RWPE2 (cell line): ENCODE measurements around the gene NRXN2.

Source experiments
- ATAC-seq: fragments of 200-7000 bp; cut with Tn5 transposase; 3 replicates; pipeline ENCODE4 v1.9.1; 2021; ENCODE audit warnings: low read depth
- DNase-seq: peaks from one replicate; pipeline ENCODE4 v3.0.0-alpha.2; 2020; ENCODE audit warnings: low spot score
- H3K27ac ChIP-seq: fragments of 450-650 bp; 2 replicates; pipeline ENCODE4 v1.5.1; 2017; ENCODE audit warnings: mild to moderate bottlenecking; ENCODE audit not compliant: poor library complexity, severe bottlenecking
- H3K27me3 ChIP-seq: fragments of 250-450 bp; sonication (Bioruptor Pico); 2 replicates; pipeline ENCODE4 v1.5.1; 2021; ENCODE audit warnings: mild to moderate bottlenecking, moderate library complexity; ENCODE audit not compliant: insufficient read depth, poor library complexity, severe bottlenecking
- H3K36me3 ChIP-seq: fragments of 250-450 bp; sonication (Bioruptor Pico); 2 replicates; pipeline ENCODE4 v1.5.1; 2020; ENCODE audit warnings: low read depth, mild to moderate bottlenecking, moderate library complexity
- H3K4me1 ChIP-seq: fragments of 250-450 bp; sonication (Bioruptor Pico); 2 replicates; pipeline ENCODE4 v1.5.1; 2021; ENCODE audit warnings: mild to moderate bottlenecking, moderate library complexity; ENCODE audit not compliant: insufficient read depth, poor library complexity, severe bottlenecking
- H3K4me3 ChIP-seq: fragments of 250-450 bp; sonication (Bioruptor Pico); 2 replicates; pipeline ENCODE4 v1.5.1; 2021; ENCODE audit warnings: mild to moderate bottlenecking, moderate library complexity; ENCODE audit not compliant: severe bottlenecking
- H3K9me3 ChIP-seq: fragments of 250-450 bp; sonication (Bioruptor Pico); 2 replicates; pipeline ENCODE4 v1.5.1; 2021; ENCODE audit warnings: mild to moderate bottlenecking, moderate library complexity; ENCODE audit not compliant: severe bottlenecking
- TF ChIP-seq, protein P1 (sequence below): fragments of 450-650 bp; IDR thresholded peaks from one replicate; pipeline ENCODE4 v1.5.1; 2017; ENCODE audit warnings: mild to moderate bottlenecking, moderate library complexity; ENCODE audit not compliant: poor library complexity, severe bottlenecking

The NRXN2 gene

DNA sequence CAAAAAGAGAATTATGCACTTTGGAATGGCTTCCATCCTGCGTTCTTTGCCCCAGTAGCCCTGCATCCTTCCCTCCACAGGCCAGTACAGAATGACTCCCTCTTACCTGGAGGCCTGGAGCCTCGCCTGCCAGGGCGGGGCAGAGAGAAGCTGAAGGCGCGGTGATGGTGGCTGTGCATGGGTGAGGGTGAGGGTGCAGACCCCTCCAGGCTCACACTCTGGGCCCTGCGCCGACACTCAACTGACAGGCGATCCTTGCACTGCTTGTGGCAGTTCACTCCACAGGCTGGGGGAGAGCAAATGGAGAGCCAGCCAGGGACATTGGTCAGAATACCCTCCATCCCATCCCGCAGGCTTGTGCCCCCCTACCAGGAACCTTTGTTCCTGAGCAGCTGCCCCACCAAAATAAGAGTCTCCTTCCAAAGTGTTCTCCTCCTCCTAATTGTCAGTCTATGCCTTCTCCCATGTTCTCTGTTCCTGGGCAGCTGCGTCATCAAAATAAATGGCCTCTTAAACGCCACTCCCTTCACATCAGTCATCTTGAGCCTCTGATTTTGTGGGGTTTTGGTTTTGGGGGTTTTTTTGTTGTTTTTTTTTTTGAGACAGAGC is 5.9 kb upstream of the NRXN2 start:
- TF ChIP-seq, protein P1, sequence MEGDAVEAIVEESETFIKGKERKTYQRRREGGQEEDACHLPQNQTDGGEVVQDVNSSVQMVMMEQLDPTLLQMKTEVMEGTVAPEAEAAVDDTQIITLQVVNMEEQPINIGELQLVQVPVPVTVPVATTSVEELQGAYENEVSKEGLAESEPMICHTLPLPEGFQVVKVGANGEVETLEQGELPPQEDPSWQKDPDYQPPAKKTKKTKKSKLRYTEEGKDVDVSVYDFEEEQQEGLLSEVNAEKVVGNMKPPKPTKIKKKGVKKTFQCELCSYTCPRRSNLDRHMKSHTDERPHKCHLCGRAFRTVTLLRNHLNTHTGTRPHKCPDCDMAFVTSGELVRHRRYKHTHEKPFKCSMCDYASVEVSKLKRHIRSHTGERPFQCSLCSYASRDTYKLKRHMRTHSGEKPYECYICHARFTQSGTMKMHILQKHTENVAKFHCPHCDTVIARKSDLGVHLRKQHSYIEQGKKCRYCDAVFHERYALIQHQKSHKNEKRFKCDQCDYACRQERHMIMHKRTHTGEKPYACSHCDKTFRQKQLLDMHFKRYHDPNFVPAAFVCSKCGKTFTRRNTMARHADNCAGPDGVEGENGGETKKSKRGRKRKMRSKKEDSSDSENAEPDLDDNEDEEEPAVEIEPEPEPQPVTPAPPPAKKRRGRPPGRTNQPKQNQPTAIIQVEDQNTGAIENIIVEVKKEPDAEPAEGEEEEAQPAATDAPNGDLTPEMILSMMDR = no peak
- H3K9me3 ChIP-seq = no peaks in the 10 kb centered on the region
- no peaks in the 10 kb centered on the region for H3K36me3 ChIP-seq
- no peaks in the 10 kb centered on the region for H3K4me1 ChIP-seq
- no peak overlapping the region for H3K4me3 ChIP-seq
- H3K27me3 ChIP-seq = no peaks in the 10 kb centered on the region
- DNase-seq (peak; percentile 37), ATAC-seq (no peak)
- H3K27ac ChIP-seq = no peak overlapping the region

DNA sequence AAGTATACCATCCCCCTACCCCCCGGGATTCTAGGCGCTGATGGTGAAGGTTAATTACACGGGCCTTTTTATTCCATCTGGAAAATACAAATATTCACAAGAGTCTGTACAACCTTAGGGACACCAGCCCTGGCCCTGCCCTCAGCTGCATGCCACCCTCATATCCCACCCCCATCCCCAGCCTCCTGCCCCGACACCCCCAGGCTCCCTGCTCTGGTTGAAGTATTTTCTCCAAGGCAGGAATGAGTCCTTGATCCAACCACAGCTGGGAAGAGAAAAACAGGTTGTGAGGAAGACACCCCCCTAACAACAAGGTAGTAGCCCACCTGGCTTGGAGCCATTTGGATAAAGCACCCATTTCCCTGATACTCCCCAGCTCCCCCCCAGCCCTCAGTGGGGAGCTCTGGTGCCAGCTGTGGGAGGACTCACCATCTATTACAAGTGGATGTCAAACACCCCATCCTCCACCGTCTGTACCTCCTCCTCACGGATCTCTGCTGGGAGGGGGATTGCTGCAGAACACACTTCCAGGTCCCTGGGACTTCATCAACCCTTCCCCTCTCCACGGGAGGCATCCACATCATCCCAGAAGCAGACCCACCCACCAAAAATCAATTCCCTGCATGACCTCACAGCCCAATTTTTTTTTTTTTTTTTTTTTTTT is 4.0 kb upstream of the NRXN2 start:
- TF ChIP-seq, protein P1 = no peak
- H3K4me3 ChIP-seq = no peak overlapping the region
- H3K27ac ChIP-seq = no peak overlapping the region
- no peaks in the 10 kb centered on the region for H3K4me1 ChIP-seq
- DNase-seq = no peak
- H3K9me3 ChIP-seq = no peaks in the 10 kb centered on the region
- peaks cover 6% of the 10 kb centered on the region for H3K27me3 ChIP-seq
- H3K36me3 ChIP-seq = no peaks in the 10 kb centered on the region
- ATAC-seq = no peak

DNA sequence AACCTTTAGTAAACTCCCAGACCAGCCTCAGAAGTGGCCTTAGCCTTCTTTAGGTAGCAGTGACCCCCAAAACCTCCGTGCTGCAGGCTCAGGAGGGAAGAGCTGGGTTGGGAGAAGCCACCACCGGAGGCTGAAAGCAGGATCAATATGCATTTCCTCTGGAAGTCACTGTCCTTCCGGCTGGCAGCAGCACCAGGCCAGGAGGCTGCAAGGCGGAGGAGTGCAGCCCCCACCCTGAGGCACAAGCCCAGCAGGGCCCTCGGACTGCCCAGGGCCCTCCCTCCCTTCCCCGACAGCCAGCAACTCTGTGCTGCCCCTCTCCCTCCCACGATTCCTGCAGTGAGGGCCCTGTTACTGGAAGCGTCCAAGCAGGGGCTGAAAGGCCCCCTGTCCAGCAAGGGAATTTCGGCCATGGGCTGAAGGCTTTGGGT is 3.2 kb upstream of the NRXN2 start:
- ATAC-seq = no peak

DNA sequence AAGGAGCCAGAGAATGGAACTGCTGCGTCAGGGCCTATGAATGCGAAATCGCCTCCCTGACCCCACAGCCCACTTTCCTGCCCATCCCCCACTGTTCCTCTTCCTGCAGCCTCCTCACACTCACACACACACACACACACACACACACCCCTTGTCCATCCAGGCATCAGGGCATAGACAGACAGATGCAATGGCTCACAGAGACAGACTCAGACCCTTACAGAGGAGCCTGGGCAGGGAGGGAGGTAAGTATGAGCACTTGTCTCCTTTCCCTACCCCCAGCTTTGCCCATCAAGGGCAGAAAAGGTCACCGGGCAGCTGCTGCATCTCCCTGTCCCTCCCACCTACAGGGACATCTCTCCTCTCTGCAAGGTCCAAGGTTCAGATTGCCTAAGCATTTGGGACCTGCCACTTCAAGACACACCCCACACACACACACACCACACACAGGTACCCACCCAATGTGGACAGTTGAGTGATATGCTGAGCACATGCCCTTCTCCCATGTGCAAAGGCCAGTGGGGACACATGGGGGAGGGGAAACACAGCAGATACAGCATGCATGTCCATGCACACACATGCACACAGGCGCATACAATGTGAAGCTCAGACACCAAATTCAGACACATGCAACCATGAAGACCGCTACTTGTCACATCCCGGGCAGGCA is 2.0 kb upstream of the NRXN2 start:
- H3K9me3 ChIP-seq = no peaks in the 10 kb centered on the region
- no peak overlapping the region for H3K4me3 ChIP-seq
- H3K27me3 ChIP-seq = peaks cover 21% of the 10 kb centered on the region
- no peak overlapping the region for H3K27ac ChIP-seq
- no peaks in the 10 kb centered on the region for H3K36me3 ChIP-seq
- ATAC-seq (no peak), DNase-seq (no peak)
- TF ChIP-seq, protein P1 = no peak
- no peaks in the 10 kb centered on the region for H3K4me1 ChIP-seq

More for the DNA sequence above, 3.2 kb upstream of the NRXN2 start:
- Histone ChIP-seq H3K36me3 (no peaks in the 10 kb centered on the region), H3K9me3 (no peaks in the 10 kb centered on the region), H3K27ac (no peak overlapping the region), H3K27me3 (peaks cover 13% of the 10 kb centered on the region), H3K4me1 (no peaks in the 10 kb centered on the region), H3K4me3 (no peak overlapping the region)
- TF ChIP-seq, protein P1 = no peak
- no peak for DNase-seq
